ENCODE results near the gene CELSR1. TPM values are rescaled to one million over a fixed set of nuclear protein-coding genes. Genes with fewer than 3 reads are reported as not detected.

CELSR1 gene
- total and polyA plus RNA-seq, 2 of the 13 experiments (the other 11 are each of a cell fraction or from before 2014, with no cell fraction given), result 0.78 to 1.8 TPM

GRCh38 chr22:46574993-46575910 lies 37.8 kb upstream of the CELSR1 start (continued):
- TF ChIP-seq MED1 (CRISPR knock-in tag; IDR thresholded peaks at IDR 0.05) (peak; percentile 62), NFE2L1 (CRISPR knock-in tag; IDR thresholded peaks at IDR 0.05; ENCODE audit: borderline replicate concordance) (no peak), JUNB (CRISPR knock-in tag; IDR thresholded peaks at IDR 0.05; ENCODE audit: borderline replicate concordance) (peak; percentile 62; the same call in 1 of the 2 replicates), POLR2G (IDR thresholded peaks at IDR 0.05; ENCODE audit: low read depth, low read length) (peak; percentile 55; the same call in 1 of the 2 replicates), FOXC1 (CRISPR knock-in tag; IDR thresholded peaks at IDR 0.05; ENCODE audit: borderline replicate concordance) (no peak), HMGXB4 (CRISPR knock-in tag; IDR thresholded peaks at IDR 0.05; ENCODE audit: borderline replicate concordance in 1 of 2, low read depth in 1 of 2) (peak; percentile 12 to 33; a peak in 1 of 4 replicates), TFE3 (CRISPR knock-in tag; IDR thresholded peaks at IDR 0.05) (no peak), ZMAT3 (CRISPR knock-in tag; conservative IDR thresholded peaks at IDR 0.05) (no peak), HDAC2 (CRISPR knock-in tag; IDR thresholded peaks at IDR 0.05) (peak; percentile 74), ZBTB25 (CRISPR knock-in tag; IDR thresholded peaks at IDR 0.05) (0 out of 2 replicates have a peak, but pooled peaks have one; percentile 22), ZEB1 (IDR thresholded peaks at IDR 0.05; ENCODE audit: insufficient replicate concordance, low read depth) (peak; percentile 92), GATAD2A (CRISPR knock-in tag; IDR thresholded peaks at IDR 0.05) (peak; percentile 83), SATB2 (CRISPR knock-in tag; IDR thresholded peaks at IDR 0.05) (no peak), RXRA (CRISPR knock-in tag; IDR thresholded peaks at IDR 0.05) (peak; percentile 53; the same call in 1 of the 2 replicates), FOXO4 (CRISPR knock-in tag; conservative IDR thresholded peaks at IDR 0.05) (no peak), ZNF333 (CRISPR knock-in tag; IDR thresholded peaks at IDR 0.05; ENCODE audit: borderline replicate concordance) (0 out of 2 replicates have a peak, but pooled peaks have one; percentile 12), KLF13 (CRISPR knock-in tag; IDR thresholded peaks at IDR 0.05) (0 out of 2 replicates have a peak, but pooled peaks have one; percentile 35), ASH2L (IDR thresholded peaks at IDR 0.05; ENCODE audit: insufficient read length, low read depth, low read length) (peak; percentile 26), ZGPAT (CRISPR knock-in tag; IDR thresholded peaks at IDR 0.05) (peak; percentile 53; the same call in 1 of the 2 replicates)
